Kidney epithelial cell (primary cell): ENCODE results near the gene FNDC1. TPM values are rescaled to one million over a fixed set of nuclear protein-coding genes. Genes with fewer than 3 reads are reported as not detected.

Source experiments
- DNase-seq: peaks from one replicate; pipeline ENCODE4 v3.0.0-alpha.2; 2010; ENCODE audit warnings: low read depth
- H3K27me3 ChIP-seq: 2 replicates; pipeline ENCODE4 v1.6.0; 2011; ENCODE audit warnings: low read length; ENCODE audit not compliant: control insufficient read depth, insufficient read depth
- H3K36me3 ChIP-seq: 2 replicates; pipeline ENCODE4 v1.5.1; 2011; ENCODE audit warnings: low read length; ENCODE audit not compliant: control insufficient read depth, insufficient read depth
- H3K4me3 ChIP-seq: 2 replicates; pipeline ENCODE4 v1.5.1; 2011; ENCODE audit warnings: low read depth, mild to moderate bottlenecking, control low read depth, low read length
- CTCF ChIP-seq: IDR thresholded peaks from 2 replicates; pipeline ENCODE4 v1.5.1; 2011; ENCODE audit warnings: mild to moderate bottlenecking, moderate library complexity, low read length, control low read depth, inconsistent platforms; ENCODE audit not compliant: insufficient read depth, poor library complexity, severe bottlenecking
- total RNA-seq: library from RNA; depleted of rRNA; stranded (reverse); fragments of >200 nt; gene quantifications from 2 replicates; pipeline ENCODE4 v1.2.3, GENCODE V29; 2015

The FNDC1 gene
- total RNA-seq, 1 donor from 2014 or later: 1.0 TPM

- DNase-seq: no peak
- Histone ChIP-seq H3K4me3 (no peak overlapping the region), H3K36me3 (no peaks in the 10 kb centered on the region), H3K27me3 (no peaks in the 10 kb centered on the region)
- TF ChIP-seq CTCF: no peak
These were observed 136.0 kb downstream of the FNDC1 start for GRCh38 chr6:159305159-159305558.

GRCh38 chr6:159305804-159306537 is 136.8 kb downstream of the FNDC1 start:
- no peaks in the 10 kb centered on the region for H3K36me3 ChIP-seq
- no peak overlapping the region for H3K4me3 ChIP-seq
- H3K27me3 ChIP-seq: no peaks in the 10 kb centered on the region
- no peak for DNase-seq
- TF ChIP-seq CTCF: no peak

- Histone ChIP-seq H3K27me3 (no peaks in the 10 kb centered on the region), H3K36me3 (no peaks in the 10 kb centered on the region), H3K4me3 (no peak overlapping the region)
- TF ChIP-seq CTCF: no peak
- no peak for DNase-seq
These were observed 138.1 kb downstream of the FNDC1 start for GRCh38 chr6:159307246-159307790.

GRCh38 chr6:159308198-159308597 is 139.0 kb downstream of the FNDC1 start:
- no peak for DNase-seq
- Histone ChIP-seq H3K27me3 (no peaks in the 10 kb centered on the region), H3K4me3 (no peak overlapping the region), H3K36me3 (no peaks in the 10 kb centered on the region)
- TF ChIP-seq CTCF: no peak

- Histone ChIP-seq H3K4me3 (no peak overlapping the region), H3K36me3 (no peaks in the 10 kb centered on the region), H3K27me3 (no peaks in the 10 kb centered on the region)
- DNase-seq: no peak
- no peak for TF ChIP-seq CTCF
These were observed 140.5 kb downstream of the FNDC1 start for GRCh38 chr6:159309723-159310122.

GRCh38 chr6:159311618-159312017 is 142.4 kb downstream of the FNDC1 start:
- Histone ChIP-seq H3K27me3 (no peaks in the 10 kb centered on the region), H3K36me3 (no peaks in the 10 kb centered on the region), H3K4me3 (no peak overlapping the region)
- DNase-seq: no peak
- no peak for TF ChIP-seq CTCF
